Nephron progenitor cell (in vitro differentiated cells): ENCODE data around the gene SPATC1L.
"Not testable (repeated sequence)": the region's sequence is repeated elsewhere in the genome, so short reads cannot be mapped to it uniquely, and the experiment has no call there.

ENCODE experiments used
- DNase-seq: peaks from one replicate; pipeline ENCODE4 v3.0.0; 2021
- H3K27ac Mint-ChIP-seq: 2 replicates; pipeline ENCODE4 v1.8.0; 2021; ENCODE audit warnings: mild to moderate bottlenecking, moderate library complexity, mixed read lengths
- H3K27me3 Mint-ChIP-seq: 2 replicates; pipeline ENCODE4 v1.8.0; 2021; ENCODE audit warnings: mild to moderate bottlenecking, low read depth, mixed read lengths; ENCODE audit not compliant: poor library complexity
- H3K36me3 Mint-ChIP-seq: 2 replicates; pipeline ENCODE4 v1.8.0; 2021; ENCODE audit warnings: low read depth, mixed read lengths
- H3K4me1 Mint-ChIP-seq: 2 replicates; pipeline ENCODE4 v1.8.0; 2021; ENCODE audit warnings: mixed read lengths
- H3K4me3 Mint-ChIP-seq: 2 replicates; pipeline ENCODE4 v1.8.0; 2021; ENCODE audit warnings: mild to moderate bottlenecking, moderate library complexity, mixed read lengths
- H3K9me3 Mint-ChIP-seq: 2 replicates; pipeline ENCODE4 v1.8.0; 2021; ENCODE audit warnings: mild to moderate bottlenecking, moderate library complexity, mixed read lengths
- TF ChIP-seq, protein P1 (sequence below): fragments of 200-600 bp; sonication (generic); IDR thresholded peaks from 2 replicates; pipeline ENCODE4 v1.5.0; 2021; ENCODE audit warnings: antibody characterized with exemption

SPATC1L gene

GRCh38 chr21:46172863-46173528 is 11.3 kb downstream of the SPATC1L start:
- Mint-ChIP-seq H3K4me3 (no peak overlapping the region), H3K4me1 (peaks cover 17% of the 10 kb centered on the region), H3K9me3 (peaks cover 58% of the 10 kb centered on the region), H3K27ac (no peak overlapping the region), H3K27me3 (peaks cover 3% of the 10 kb centered on the region), H3K36me3 (peaks cover 66% of the 10 kb centered on the region)
- DNase-seq, result no peak
- TF ChIP-seq, protein P1, sequence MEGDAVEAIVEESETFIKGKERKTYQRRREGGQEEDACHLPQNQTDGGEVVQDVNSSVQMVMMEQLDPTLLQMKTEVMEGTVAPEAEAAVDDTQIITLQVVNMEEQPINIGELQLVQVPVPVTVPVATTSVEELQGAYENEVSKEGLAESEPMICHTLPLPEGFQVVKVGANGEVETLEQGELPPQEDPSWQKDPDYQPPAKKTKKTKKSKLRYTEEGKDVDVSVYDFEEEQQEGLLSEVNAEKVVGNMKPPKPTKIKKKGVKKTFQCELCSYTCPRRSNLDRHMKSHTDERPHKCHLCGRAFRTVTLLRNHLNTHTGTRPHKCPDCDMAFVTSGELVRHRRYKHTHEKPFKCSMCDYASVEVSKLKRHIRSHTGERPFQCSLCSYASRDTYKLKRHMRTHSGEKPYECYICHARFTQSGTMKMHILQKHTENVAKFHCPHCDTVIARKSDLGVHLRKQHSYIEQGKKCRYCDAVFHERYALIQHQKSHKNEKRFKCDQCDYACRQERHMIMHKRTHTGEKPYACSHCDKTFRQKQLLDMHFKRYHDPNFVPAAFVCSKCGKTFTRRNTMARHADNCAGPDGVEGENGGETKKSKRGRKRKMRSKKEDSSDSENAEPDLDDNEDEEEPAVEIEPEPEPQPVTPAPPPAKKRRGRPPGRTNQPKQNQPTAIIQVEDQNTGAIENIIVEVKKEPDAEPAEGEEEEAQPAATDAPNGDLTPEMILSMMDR, result no peak

DNA sequence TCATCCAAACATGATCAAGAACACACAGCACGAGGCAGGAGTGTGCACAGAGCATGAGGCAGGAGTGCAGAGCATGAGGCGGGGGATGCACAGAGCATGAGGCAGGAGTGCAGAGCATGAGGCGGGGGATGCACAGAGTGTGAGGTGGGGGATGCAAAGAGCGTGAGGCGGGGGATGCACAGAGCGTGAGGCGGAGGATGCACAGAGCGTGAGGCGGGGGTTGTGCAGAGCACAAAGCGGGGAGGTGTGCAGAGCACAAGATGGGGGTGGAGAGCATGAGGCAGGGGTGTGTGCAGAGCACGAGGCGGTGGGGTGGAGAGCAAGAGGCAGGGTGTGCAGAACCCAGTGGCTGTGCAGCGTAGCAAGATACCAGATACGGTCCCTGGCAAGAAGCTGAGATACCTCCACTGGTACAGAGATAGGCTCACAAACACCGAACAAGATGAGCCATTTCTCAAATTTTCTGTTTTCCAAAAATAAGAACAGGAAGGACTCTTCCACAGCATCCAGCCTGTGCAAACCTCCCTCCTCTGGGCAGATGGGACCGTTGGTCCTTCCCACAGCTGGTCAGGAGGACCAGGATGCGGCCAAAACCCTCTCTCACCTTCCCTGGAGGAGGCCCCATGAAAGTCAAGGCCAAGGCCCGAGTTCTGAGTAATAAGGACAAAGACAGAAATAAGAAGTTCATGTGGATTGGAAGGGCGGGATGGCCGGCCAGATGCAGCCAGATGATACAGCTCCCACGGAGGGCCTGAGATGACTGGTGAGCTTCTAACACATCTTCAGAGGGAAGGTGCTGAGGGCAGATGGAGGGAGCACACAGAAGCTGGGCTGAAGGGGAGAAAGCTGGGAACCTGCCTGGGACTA is 12.0 kb downstream of the SPATC1L start:
- Mint-ChIP-seq H3K27ac (no peak overlapping the region), H3K27me3 (peaks cover 3% of the 10 kb centered on the region), H3K36me3 (peaks cover 64% of the 10 kb centered on the region), H3K4me3 (no peak overlapping the region), H3K9me3 (peaks cover 51% of the 10 kb centered on the region), H3K4me1 (peaks cover 17% of the 10 kb centered on the region)
- TF ChIP-seq, protein P1, result no peak
- DNase-seq, result no peak

DNA sequence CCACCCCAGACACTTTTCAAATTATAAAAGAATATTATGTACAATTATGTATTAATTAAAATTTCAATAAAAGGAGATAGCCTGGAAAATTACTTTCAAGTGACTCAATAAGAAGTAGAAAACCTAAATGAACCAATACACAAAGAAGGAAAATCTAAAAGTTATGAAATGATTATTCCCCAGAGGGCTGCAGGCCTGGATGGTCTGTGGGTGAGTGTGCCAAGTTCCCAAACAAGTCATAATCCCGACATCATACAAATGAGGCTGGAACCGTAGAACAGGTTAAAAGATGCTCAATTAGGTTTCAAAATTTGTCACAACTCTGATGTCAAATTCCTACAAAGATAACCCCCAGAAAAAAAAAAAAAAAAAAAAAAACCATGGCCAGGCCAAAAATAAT is 12.7 kb downstream of the SPATC1L start:
- TF ChIP-seq, protein P1, result no peak
- no peak for DNase-seq
- Mint-ChIP-seq H3K9me3 (peaks cover 44% of the 10 kb centered on the region), H3K27me3 (peaks cover 3% of the 10 kb centered on the region), H3K36me3 (peaks cover 63% of the 10 kb centered on the region), H3K27ac (no peak overlapping the region), H3K4me1 (peaks cover 17% of the 10 kb centered on the region), H3K4me3 (no peak overlapping the region)

- not testable (repeated sequence) for H3K4me3 Mint-ChIP-seq
Observed at GRCh38 chr21:46170436-46171193, 13.6 kb downstream of the SPATC1L start.

GRCh38 chr21:46168659-46169386 is 15.4 kb downstream of the SPATC1L start:
- H3K27ac Mint-ChIP-seq, result peak overlapping the region; percentile 48

More at GRCh38 chr21:46170436-46171193, 13.6 kb downstream of the SPATC1L start:
- not testable (repeated sequence) for H3K27me3 Mint-ChIP-seq, DNase-seq, H3K27ac Mint-ChIP-seq
- Mint-ChIP-seq H3K36me3 (peaks cover 60% of the 10 kb centered on the region), H3K4me1 (peaks cover 17% of the 10 kb centered on the region), H3K9me3 (peaks cover 35% of the 10 kb centered on the region)

More at GRCh38 chr21:46168659-46169386, 15.4 kb downstream of the SPATC1L start:
- H3K27me3 Mint-ChIP-seq, result no peaks in the 10 kb centered on the region
- TF ChIP-seq, protein P1, result no peak
- H3K4me1 Mint-ChIP-seq, result peaks cover 22% of the 10 kb centered on the region
- peaks cover 17% of the 10 kb centered on the region for H3K9me3 Mint-ChIP-seq
- DNase-seq, result no peak
- H3K36me3 Mint-ChIP-seq, result peaks cover 63% of the 10 kb centered on the region
- no peak overlapping the region for H3K4me3 Mint-ChIP-seq
